HEK293T (cell line): ENCODE measurements around the gene HCFC2.

Experiments used
- BHLHE40 ChIP-seq: fragments of 450-650 bp; IDR thresholded peaks from 2 replicates; pipeline ENCODE4 v1.6.1; 2016; ENCODE audit warnings: mild to moderate bottlenecking, moderate library complexity, borderline replicate concordance
- TF ChIP-seq, protein P1 (sequence below): fragments of 450-650 bp; IDR thresholded peaks from 2 replicates; pipeline ENCODE4 v1.6.1; 2016

DNA sequence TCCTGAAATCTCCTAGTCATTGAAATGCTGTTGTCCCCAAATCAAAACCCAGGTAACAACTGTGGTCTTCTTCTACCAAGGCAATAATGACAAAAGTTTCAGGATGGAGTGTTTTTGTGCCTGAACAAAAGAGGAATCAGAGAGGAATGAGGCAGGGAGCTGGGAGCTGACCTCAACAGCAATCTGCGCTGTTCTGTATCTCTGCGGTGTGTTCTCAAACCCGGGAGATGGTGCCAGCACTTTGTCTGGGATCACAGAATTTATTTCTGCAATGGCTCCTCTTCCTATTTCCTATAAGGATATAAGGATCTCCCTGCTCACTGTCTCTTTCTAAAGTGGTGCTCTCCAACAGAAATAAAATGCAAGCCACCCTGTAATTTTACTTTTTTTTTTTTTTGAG lies 13.9 kb upstream of the HCFC2 start:
- TF ChIP-seq, protein P1, sequence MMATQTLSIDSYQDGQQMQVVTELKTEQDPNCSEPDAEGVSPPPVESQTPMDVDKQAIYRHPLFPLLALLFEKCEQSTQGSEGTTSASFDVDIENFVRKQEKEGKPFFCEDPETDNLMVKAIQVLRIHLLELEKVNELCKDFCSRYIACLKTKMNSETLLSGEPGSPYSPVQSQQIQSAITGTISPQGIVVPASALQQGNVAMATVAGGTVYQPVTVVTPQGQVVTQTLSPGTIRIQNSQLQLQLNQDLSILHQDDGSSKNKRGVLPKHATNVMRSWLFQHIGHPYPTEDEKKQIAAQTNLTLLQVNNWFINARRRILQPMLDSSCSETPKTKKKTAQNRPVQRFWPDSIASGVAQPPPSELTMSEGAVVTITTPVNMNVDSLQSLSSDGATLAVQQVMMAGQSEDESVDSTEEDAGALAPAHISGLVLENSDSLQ = no peak
- TF ChIP-seq BHLHE40 = no peak
